Stimulated activated effector memory CD8-positive, alpha-beta T cell treated with anti-CD3 and anti-CD28 coated beads, Interleukin-12 subunit alpha, Interleukin-12 subunit beta, amount 100 ng/mL, for 72 hours (primary cell): ENCODE results near the gene SMARCA1.

Experiments used
- ATAC-seq: fragments of 150-1000 bp; cut with Tn5 transposase; 2 replicates; pipeline ENCODE4 v1.10.0; 2021
- DNase-seq, 2 donors: peaks; one replicate each; pipeline ENCODE4 v3.0.0; 2021 to 2022; ENCODE audit warnings: low spot score in 2 of 2
- H3K27ac Mint-ChIP-seq: one replicate; pipeline ENCODE4 v1.8.0; 2022; ENCODE audit warnings: mild to moderate bottlenecking, mixed read lengths
- H3K36me3 Mint-ChIP-seq: one replicate; pipeline ENCODE4 v1.8.0; 2022; ENCODE audit warnings: mild to moderate bottlenecking, mixed read lengths
- H3K4me1 Mint-ChIP-seq: one replicate; pipeline ENCODE4 v1.8.0; 2022; ENCODE audit warnings: mixed read lengths
- H3K4me3 Mint-ChIP-seq: one replicate; pipeline ENCODE4 v1.8.0; 2022; ENCODE audit warnings: mild to moderate bottlenecking, mixed read lengths
- H3K9me3 Mint-ChIP-seq: one replicate; pipeline ENCODE4 v1.8.0; 2022; ENCODE audit warnings: mixed read lengths

The SMARCA1 gene

DNA sequence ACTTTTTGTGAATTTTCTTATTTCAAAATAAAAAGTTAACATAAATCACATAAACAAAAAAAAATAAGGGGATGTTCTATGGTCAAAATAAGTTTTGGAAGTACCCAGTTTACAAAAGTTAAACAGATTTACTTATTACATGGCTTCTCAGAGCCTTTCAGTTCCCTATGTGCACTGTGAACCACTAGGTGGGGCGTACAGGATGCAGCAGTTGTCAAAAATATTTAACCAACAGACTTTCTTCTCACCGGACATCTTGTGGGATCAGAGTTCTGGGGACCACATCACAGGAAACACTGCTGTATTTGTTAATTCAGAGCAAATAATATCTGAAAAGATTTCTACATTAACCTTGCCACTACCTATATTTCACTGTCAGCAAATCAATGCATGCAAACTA lies 74.1 kb downstream of the SMARCA1 start:
- Mint-ChIP-seq H3K27ac (no peak overlapping the region), H3K9me3 (no peaks in the 10 kb centered on the region), H3K4me1 (no peaks in the 10 kb centered on the region), H3K36me3 (no peaks in the 10 kb centered on the region), H3K4me3 (no peak overlapping the region)
- ATAC-seq (no peak), DNase-seq (no peak)

- Mint-ChIP-seq H3K9me3 (no peaks in the 10 kb centered on the region), H3K4me3 (no peak overlapping the region), H3K4me1 (no peaks in the 10 kb centered on the region)
Measured at GRCh38 chrX:129445436-129445835, 77.9 kb downstream of the SMARCA1 start.

GRCh38 chrX:129433945-129434344 lies 89.3 kb downstream of the SMARCA1 start:
- no peaks in the 10 kb centered on the region for H3K36me3 Mint-ChIP-seq
- no peaks in the 10 kb centered on the region for H3K4me1 Mint-ChIP-seq
- H3K27ac Mint-ChIP-seq: no peak overlapping the region
- DNase-seq: no peak
- H3K4me3 Mint-ChIP-seq: no peak overlapping the region
- no peaks in the 10 kb centered on the region for H3K9me3 Mint-ChIP-seq
- no peak for ATAC-seq

More at GRCh38 chrX:129445436-129445835, 77.9 kb downstream of the SMARCA1 start:
- DNase-seq (no peak), ATAC-seq (no peak)
- H3K36me3 Mint-ChIP-seq: no peaks in the 10 kb centered on the region
- no peak overlapping the region for H3K27ac Mint-ChIP-seq

DNA sequence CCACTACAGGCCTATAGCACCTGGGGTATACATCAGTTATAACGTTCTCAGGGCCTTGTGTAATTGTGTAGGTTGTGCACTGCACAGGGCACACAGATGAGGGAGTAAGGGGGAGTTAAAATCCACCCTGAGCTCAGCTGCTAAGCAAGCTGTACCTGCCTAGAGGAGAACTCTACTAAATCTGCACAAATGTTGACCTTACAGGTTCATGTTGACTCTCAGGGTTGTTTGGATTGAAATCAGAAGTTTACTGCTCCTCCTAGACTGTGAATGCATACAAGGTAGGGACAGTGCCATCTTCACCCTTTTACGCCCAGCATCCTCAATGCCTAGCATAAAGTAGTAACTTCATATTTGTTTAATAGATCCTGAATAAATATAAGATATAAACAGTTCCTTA lies 89.8 kb downstream of the SMARCA1 start:
- H3K27ac Mint-ChIP-seq: no peak overlapping the region
- no peaks in the 10 kb centered on the region for H3K9me3 Mint-ChIP-seq
- H3K4me3 Mint-ChIP-seq: no peak overlapping the region
- no peaks in the 10 kb centered on the region for H3K36me3 Mint-ChIP-seq
- no peak for DNase-seq
- no peaks in the 10 kb centered on the region for H3K4me1 Mint-ChIP-seq
- no peak for ATAC-seq

DNA sequence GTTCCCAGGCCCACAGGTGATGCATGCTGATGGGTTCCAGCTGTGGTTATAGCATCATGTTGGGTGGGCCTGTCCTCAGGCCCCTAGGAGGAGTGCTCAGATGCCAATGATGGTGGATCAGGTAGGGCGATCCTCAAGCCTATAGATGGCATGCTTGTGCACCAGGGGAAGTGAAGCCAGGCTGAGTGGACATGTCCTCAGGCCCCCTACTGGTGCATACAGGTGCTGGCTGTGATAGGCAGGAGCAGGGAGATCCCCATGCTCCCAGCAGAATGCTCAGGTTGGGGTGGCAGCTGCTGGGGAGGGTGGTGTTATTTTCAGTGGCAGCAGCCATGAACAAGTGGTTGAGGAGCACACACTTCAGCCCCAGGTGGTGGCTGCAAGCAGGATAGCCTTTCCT lies 96.0 kb downstream of the SMARCA1 start:
- ATAC-seq (no peak), DNase-seq (no peak)
- Mint-ChIP-seq H3K36me3 (no peaks in the 10 kb centered on the region), H3K27ac (no peak overlapping the region), H3K4me1 (no peaks in the 10 kb centered on the region), H3K4me3 (no peak overlapping the region), H3K9me3 (peaks cover 7% of the 10 kb centered on the region)

- DNase-seq (no peak), ATAC-seq (no peak)
- Mint-ChIP-seq H3K9me3 (peaks cover 7% of the 10 kb centered on the region), H3K27ac (no peak overlapping the region), H3K36me3 (no peaks in the 10 kb centered on the region), H3K4me1 (no peaks in the 10 kb centered on the region), H3K4me3 (no peak overlapping the region)
Measured at GRCh38 chrX:129423191-129423590, 100.1 kb downstream of the SMARCA1 start.

DNA sequence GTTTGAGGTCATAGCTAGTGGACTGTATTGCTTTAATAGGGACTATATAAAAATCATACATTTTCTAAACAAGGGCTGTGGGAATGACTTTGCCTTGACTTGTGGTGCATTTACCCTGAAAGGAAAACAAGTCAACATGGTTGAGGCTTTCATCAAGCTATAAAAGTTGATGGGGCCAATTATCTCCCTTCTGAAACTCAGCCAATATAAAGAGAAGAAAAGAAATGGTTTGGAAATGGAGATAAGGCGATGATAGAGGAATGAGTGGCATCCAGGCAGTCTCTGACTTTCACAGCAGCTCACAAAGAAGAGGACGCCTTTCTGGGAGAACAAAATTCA lies 118.7 kb downstream of the SMARCA1 start:
- no peak overlapping the region for H3K4me3 Mint-ChIP-seq
- ATAC-seq: no peak
- H3K9me3 Mint-ChIP-seq: peaks cover 4% of the 10 kb centered on the region
- H3K4me1 Mint-ChIP-seq: no peaks in the 10 kb centered on the region
- no peak for DNase-seq
- H3K27ac Mint-ChIP-seq: no peak overlapping the region
- H3K36me3 Mint-ChIP-seq: no peaks in the 10 kb centered on the region

- no peaks in the 10 kb centered on the region for H3K36me3 Mint-ChIP-seq
- H3K4me3 Mint-ChIP-seq: no peak overlapping the region
- H3K27ac Mint-ChIP-seq: no peak overlapping the region
- ATAC-seq: no peak
- no peak for DNase-seq
- no peaks in the 10 kb centered on the region for H3K4me1 Mint-ChIP-seq
- peaks cover 4% of the 10 kb centered on the region for H3K9me3 Mint-ChIP-seq
Measured at GRCh38 chrX:129403974-129404669, 119.2 kb downstream of the SMARCA1 start.
